HL-60 (cell line): ENCODE results near the gene TNIK.

Experiments
- DNase-seq, 2 experiments: peaks; one replicate each; pipeline ENCODE4 v3.0.0-alpha.2; 2010 to 2020; ENCODE audit warnings: low read depth in 1 of 2, low spot score in 1 of 2
- H3K27ac ChIP-seq: fragments of 250-450 bp; sonication (Bioruptor Pico); replicated peaks from 2 replicates; pipeline ENCODE4 v1.5.1; 2020; ENCODE audit warnings: mild to moderate bottlenecking, moderate library complexity
- H3K27me3 ChIP-seq: fragments of 250-450 bp; sonication (Bioruptor Pico); 2 replicates; pipeline ENCODE4 v1.5.1; 2021; ENCODE audit warnings: mild to moderate bottlenecking, moderate library complexity; ENCODE audit not compliant: insufficient read depth, poor library complexity, severe bottlenecking
- H3K4me3 ChIP-seq: replicated peaks from 2 replicates; pipeline ENCODE4 v1.5.1; 2011; ENCODE audit warnings: mild to moderate bottlenecking, control low read depth, low read length; ENCODE audit not compliant: insufficient read depth
- GABPA ChIP-seq: IDR thresholded peaks from 2 replicates; pipeline ENCODE4 v1.6.1; 2012; ENCODE audit warnings: low read depth
- POLR2AphosphoS5 ChIP-seq: IDR thresholded peaks from 2 replicates; pipeline ENCODE4 v1.6.1; 2012; ENCODE audit warnings: low read depth
- SPI1 ChIP-seq: IDR thresholded peaks from 2 replicates; pipeline ENCODE4 v1.6.1; 2012; ENCODE audit warnings: low read depth, mild to moderate bottlenecking, borderline replicate concordance
- TF ChIP-seq, protein P1 (sequence below): IDR thresholded peaks from one replicate; pipeline ENCODE4 v1.5.1; 2011; ENCODE audit warnings: low read length, control low read depth, inconsistent platforms; ENCODE audit not compliant: insufficient read depth
- TF ChIP-seq, protein P2 (sequence below): IDR thresholded peaks from 2 replicates; pipeline ENCODE4 v1.6.1; 2012; ENCODE audit warnings: low read depth; ENCODE audit not compliant: insufficient replicate concordance

Gene TNIK

DNA sequence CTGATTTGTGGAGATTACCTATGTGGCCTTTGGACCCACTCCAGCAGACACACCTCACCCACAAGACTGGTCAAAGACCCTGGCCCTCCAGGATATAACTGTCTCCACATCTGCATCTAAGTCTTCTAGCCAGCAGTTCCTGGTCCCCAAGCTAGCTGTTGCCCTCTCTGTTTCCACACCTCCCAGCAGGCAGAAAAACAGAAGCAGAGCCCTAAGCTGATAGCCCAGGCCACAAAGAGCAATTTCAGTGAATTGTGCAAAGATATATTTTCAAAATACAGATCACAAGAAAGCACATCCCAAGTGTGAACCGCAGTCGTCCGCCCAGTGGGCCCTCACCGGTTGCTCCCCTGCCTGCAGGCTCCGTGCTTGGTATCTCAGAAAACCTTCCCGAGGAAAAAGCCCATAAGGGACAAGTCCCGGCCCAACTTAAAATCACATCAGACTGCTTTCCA, 2.6 kb downstream of the TNIK start:
- peaks cover 39% of the 10 kb centered on the region for H3K27me3 ChIP-seq
- no peak for DNase-seq
- H3K27ac ChIP-seq: no peak overlapping the region
- H3K4me3 ChIP-seq: no peak overlapping the region
- TF ChIP-seq GABPA (no peak), SPI1 (no peak), POLR2AphosphoS5 (no peak)
- TF ChIP-seq, protein P1, sequence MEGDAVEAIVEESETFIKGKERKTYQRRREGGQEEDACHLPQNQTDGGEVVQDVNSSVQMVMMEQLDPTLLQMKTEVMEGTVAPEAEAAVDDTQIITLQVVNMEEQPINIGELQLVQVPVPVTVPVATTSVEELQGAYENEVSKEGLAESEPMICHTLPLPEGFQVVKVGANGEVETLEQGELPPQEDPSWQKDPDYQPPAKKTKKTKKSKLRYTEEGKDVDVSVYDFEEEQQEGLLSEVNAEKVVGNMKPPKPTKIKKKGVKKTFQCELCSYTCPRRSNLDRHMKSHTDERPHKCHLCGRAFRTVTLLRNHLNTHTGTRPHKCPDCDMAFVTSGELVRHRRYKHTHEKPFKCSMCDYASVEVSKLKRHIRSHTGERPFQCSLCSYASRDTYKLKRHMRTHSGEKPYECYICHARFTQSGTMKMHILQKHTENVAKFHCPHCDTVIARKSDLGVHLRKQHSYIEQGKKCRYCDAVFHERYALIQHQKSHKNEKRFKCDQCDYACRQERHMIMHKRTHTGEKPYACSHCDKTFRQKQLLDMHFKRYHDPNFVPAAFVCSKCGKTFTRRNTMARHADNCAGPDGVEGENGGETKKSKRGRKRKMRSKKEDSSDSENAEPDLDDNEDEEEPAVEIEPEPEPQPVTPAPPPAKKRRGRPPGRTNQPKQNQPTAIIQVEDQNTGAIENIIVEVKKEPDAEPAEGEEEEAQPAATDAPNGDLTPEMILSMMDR: no peak
- TF ChIP-seq, protein P2, sequence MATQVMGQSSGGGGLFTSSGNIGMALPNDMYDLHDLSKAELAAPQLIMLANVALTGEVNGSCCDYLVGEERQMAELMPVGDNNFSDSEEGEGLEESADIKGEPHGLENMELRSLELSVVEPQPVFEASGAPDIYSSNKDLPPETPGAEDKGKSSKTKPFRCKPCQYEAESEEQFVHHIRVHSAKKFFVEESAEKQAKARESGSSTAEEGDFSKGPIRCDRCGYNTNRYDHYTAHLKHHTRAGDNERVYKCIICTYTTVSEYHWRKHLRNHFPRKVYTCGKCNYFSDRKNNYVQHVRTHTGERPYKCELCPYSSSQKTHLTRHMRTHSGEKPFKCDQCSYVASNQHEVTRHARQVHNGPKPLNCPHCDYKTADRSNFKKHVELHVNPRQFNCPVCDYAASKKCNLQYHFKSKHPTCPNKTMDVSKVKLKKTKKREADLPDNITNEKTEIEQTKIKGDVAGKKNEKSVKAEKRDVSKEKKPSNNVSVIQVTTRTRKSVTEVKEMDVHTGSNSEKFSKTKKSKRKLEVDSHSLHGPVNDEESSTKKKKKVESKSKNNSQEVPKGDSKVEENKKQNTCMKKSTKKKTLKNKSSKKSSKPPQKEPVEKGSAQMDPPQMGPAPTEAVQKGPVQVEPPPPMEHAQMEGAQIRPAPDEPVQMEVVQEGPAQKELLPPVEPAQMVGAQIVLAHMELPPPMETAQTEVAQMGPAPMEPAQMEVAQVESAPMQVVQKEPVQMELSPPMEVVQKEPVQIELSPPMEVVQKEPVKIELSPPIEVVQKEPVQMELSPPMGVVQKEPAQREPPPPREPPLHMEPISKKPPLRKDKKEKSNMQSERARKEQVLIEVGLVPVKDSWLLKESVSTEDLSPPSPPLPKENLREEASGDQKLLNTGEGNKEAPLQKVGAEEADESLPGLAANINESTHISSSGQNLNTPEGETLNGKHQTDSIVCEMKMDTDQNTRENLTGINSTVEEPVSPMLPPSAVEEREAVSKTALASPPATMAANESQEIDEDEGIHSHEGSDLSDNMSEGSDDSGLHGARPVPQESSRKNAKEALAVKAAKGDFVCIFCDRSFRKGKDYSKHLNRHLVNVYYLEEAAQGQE: no peak

DNA sequence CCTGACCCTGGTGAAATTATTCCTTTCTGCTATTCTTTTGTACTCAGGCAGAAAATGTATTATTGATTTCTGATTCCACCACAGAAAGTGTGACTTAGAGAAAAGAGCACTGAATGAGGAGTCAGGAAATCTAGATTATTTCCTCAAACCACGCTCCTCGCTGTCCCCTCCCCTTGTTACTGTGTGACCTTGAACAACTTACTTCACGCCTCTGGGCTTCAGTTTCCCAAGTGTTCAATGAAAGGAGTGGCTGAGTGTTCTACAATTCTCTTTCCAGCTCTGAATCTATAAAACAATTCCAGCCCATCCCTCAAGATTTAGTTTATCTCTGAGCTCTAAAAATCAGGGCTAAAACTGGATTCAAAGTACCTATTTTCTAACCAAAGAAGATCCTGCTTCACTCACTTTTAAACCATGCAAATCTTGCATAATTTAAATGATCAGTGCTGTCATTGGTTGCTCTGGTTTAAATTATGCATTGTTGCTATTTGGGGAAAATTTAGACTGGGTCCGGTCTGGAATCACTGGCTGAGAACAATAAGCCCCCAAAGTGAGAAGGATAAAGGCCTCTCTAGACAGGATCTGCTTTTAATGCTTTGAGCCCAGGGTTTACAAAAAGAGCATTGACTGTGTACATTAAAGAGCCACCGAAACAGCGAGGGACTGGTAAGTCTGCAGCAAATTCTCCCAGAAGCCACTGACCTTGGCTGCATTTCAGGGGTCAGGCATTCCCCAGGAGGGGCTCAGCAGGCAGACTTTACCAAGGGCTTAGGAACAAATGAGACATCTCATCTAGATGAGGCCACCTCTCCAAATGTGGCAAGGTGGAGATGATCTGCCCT, 3.2 kb downstream of the TNIK start:
- Histone ChIP-seq H3K27ac (no peak overlapping the region), H3K27me3 (peaks cover 39% of the 10 kb centered on the region), H3K4me3 (no peak overlapping the region)
- no peak for DNase-seq
- TF ChIP-seq, protein P1: no peak
- TF ChIP-seq POLR2AphosphoS5 (no peak), SPI1 (no peak), GABPA (no peak)
- TF ChIP-seq, protein P2: no peak

DNA sequence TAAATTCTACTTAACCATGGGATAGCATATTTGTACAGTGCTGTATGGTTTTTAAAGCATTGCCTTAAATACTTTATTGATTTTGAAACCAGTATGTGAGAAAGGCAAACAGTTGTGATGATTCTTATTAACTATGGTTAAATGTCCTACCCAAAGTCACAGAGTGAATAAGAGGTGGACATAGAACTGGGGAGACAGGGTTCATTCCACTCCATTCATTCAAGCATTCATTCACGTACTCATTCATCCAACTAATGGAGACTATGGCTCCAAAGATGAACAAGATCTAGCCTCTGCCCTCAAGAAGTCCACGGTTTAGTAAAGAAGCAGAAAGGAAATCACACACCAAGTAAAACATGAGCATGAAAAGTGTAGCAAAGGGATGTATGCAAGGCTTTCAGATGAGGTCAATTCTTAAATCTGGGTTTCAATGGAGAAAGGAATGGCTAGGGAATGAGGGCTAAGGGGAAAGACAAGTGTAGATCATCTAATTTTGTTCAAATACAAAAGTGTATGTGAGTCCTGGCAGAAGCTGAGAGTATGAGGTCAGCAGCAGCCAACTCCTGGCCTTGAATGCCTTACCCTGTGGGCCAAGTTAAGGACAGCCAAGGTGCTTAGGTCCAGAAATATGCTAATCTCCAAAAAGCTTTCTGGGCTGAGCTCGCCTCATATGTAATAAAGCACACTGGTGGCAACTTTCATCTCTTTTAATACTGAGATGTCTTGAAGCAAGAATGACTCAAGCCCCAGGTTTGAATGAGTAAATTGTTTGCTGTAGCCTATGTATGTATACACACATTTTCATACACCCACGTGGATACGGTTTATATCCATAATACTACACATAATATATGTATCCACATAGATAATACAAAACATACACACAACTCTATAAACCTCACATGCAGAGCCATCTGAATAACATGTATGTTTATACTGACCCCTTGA, 4.3 kb downstream of the TNIK start:
- Histone ChIP-seq H3K27me3 (peaks cover 31% of the 10 kb centered on the region), H3K27ac (no peak overlapping the region), H3K4me3 (no peak overlapping the region)
- DNase-seq: no peak
- TF ChIP-seq, protein P1: no peak
- TF ChIP-seq POLR2AphosphoS5 (no peak), GABPA (no peak), SPI1 (no peak)
- TF ChIP-seq, protein P2: no peak
